HepG2 (cell line): ENCODE measurements around the gene PLCB4. TPM values are rescaled to one million over a fixed set of nuclear protein-coding genes. Genes with fewer than 3 reads are reported as not detected.
A peak's percentile ranks its signal among the peaks of the same experiment; 100 is the strongest.

Experiments
- ATAC-seq: fragments of 200-7000 bp; cut with Tn5 transposase; 3 replicates; pipeline ENCODE4 v1.9.1; 2020; ENCODE audit warnings: mild to moderate bottlenecking, moderate library complexity
- BruUV-seq: library from RNA; stranded (reverse); fragments of 400-500 nt; replicated peaks from 2 replicates; lab custom pipeline; 2021; lab: Mats Ljungman, UMichigan
- CTCF ChIA-PET: fragments of 300-600 bp; formaldehyde crosslinking; extraction: SDS; loops from one replicate; lab custom pipeline; 2021; ENCODE audit warnings: low total read pairs, inconsistent platforms, low intra/inter-chr PET ratio; lab: Yijun Ruan, JAX
- POLR2A ChIA-PET: fragments of 350-600 bp; sonication (Branson Sonifier 250); formaldehyde crosslinking; loops from one replicate; lab custom pipeline; 2020; ENCODE audit warnings: antibody characterized with exemption, inconsistent platforms; lab: Yijun Ruan, JAX
- DNase-seq: peaks from one replicate; pipeline ENCODE4 v3.0.0-alpha.2; 2015; ENCODE audit warnings: low spot score
- FAIRE-seq: peaks from 3 replicates; lab custom pipeline; 2011; peaks lifted over from hg19 to GRCh38; lab: Jason Lieb, UNC
- H2AFZ ChIP-seq: one replicate; pipeline ENCODE4 v1.6.1; 2011; ENCODE audit warnings: low read length, inconsistent platforms
- H3K27ac ChIP-seq: fragments of 300-600 bp; 3 replicates; pipeline ENCODE4 v1.8.0; 2011; ENCODE audit warnings: mixed run types, mild to moderate bottlenecking, mixed read lengths, low read length, inconsistent platforms; ENCODE audit not compliant: insufficient read depth; ENCODE audit errors: extremely low read length
- H3K27me3 ChIP-seq, 2 experiments: fragments of 200-600 bp in 1 of 2; 2 replicates in 1 of 2; 3 replicates in 1 of 2; pipeline versions ENCODE4 v1.6.0 to v1.8.0; 2011; ENCODE audit warnings: low read length in 2 of 2, mild to moderate bottlenecking in 2 of 2, moderate library complexity in 2 of 2, inconsistent platforms in 1 of 2; ENCODE audit not compliant: insufficient read depth in 2 of 2, control insufficient read depth in 1 of 2
- H3K36me3 ChIP-seq, 2 experiments: fragments of 200-600 bp in 1 of 2; replicated peaks in 1 of 2; 2 replicates in 1 of 2; 3 replicates in 1 of 2; pipeline versions ENCODE4 v1.5.1 to v1.8.0; 2011; ENCODE audit warnings: low read length in 2 of 2, inconsistent platforms in 1 of 2; ENCODE audit not compliant: insufficient read depth in 2 of 2, control insufficient read depth in 1 of 2
- H3K4me1 ChIP-seq: 2 replicates; pipeline ENCODE4 v1.5.1; 2012; ENCODE audit warnings: low read length, inconsistent platforms; ENCODE audit not compliant: insufficient read depth
- H3K4me2 ChIP-seq: 2 replicates; pipeline ENCODE4 v1.6.0; 2011; ENCODE audit warnings: low read depth, low read length, inconsistent platforms
- H3K4me3 ChIP-seq, 3 experiments: fragments of 200-600 bp in 1 of 3; sonication (generic), shearing (Covaris generic) in 1 of 3; replicated peaks in 1 of 3; 2 replicates each; pipeline ENCODE4 v1.5.1; 2011 to 2016; ENCODE audit warnings: low read length in 3 of 3, inconsistent platforms in 2 of 3, low read depth in 2 of 3, mild to moderate bottlenecking in 2 of 3, control low read depth in 1 of 3, mixed read lengths in 1 of 3; ENCODE audit not compliant: insufficient read depth in 1 of 3
- H3K79me2 ChIP-seq: one replicate; pipeline ENCODE4 v1.6.1; 2011; ENCODE audit warnings: low read length, inconsistent platforms; ENCODE audit not compliant: insufficient read depth
- H3K9ac ChIP-seq: 2 replicates; pipeline ENCODE4 v1.6.0; 2011; ENCODE audit warnings: mild to moderate bottlenecking, low read depth, low read length, inconsistent platforms; ENCODE audit not compliant: insufficient read depth
- H3K9me3 ChIP-seq: 2 replicates; pipeline ENCODE4 v1.5.1; 2012; ENCODE audit warnings: mild to moderate bottlenecking, low read length
- H4K20me1 ChIP-seq: 2 replicates; pipeline ENCODE4 v1.6.0; 2011; ENCODE audit warnings: inconsistent platforms, mild to moderate bottlenecking, low read length, moderate library complexity; ENCODE audit not compliant: insufficient read depth
- CENPT ChIP-seq: sonication (generic); formaldehyde crosslinking; IDR thresholded peaks from 2 replicates; pipeline ENCODE4 v1.8.0; 2022; ENCODE audit warnings: low read depth, mild to moderate bottlenecking, moderate library complexity, missing genetic modification reagents
- CREB1 ChIP-seq, 2 experiments: fragments of 450-650 bp in 1 of 2; IDR thresholded peaks; 2 replicates each; pipeline ENCODE4 v1.6.1; 2016 to 2017; ENCODE audit warnings: control low read depth in 1 of 2, mild to moderate bottlenecking in 1 of 2, missing compliant biosample characterization in 1 of 2, missing genetic modification characterization in 1 of 2
- ESRRA ChIP-seq: sonication (generic); formaldehyde crosslinking; IDR thresholded peaks from 2 replicates; pipeline ENCODE4 v1.5.1; 2020; ENCODE audit warnings: mild to moderate bottlenecking, low read depth, missing genetic modification reagents
- KLF6 ChIP-seq: IDR thresholded peaks from 2 replicates; pipeline ENCODE4 v1.8.0; 2016; ENCODE audit warnings: missing biosample characterization, missing genetic modification reagents
- ZMYM2 ChIP-seq: sonication (generic); formaldehyde crosslinking; IDR thresholded peaks from 2 replicates; pipeline ENCODE4 v1.8.0; 2022; ENCODE audit warnings: mild to moderate bottlenecking, missing genetic modification reagents
- ZMYM3 ChIP-seq: sonication (generic); formaldehyde crosslinking; IDR thresholded peaks from 2 replicates; pipeline ENCODE4 v1.5.1; 2020; ENCODE audit warnings: mild to moderate bottlenecking, missing genetic modification reagents
- ZNF136 ChIP-seq: sonication (generic); formaldehyde crosslinking; IDR thresholded peaks from 2 replicates; pipeline ENCODE4 v1.8.1; 2022; ENCODE audit warnings: low read depth, mild to moderate bottlenecking, moderate library complexity, missing genetic modification reagents
- ZNF331 ChIP-seq: sonication (generic); formaldehyde crosslinking; IDR thresholded peaks from 2 replicates; pipeline ENCODE4 v1.4.0; 2020; ENCODE audit warnings: missing genetic modification reagents
- ZNF598 ChIP-seq: sonication (generic); formaldehyde crosslinking; IDR thresholded peaks from 2 replicates; pipeline ENCODE4 v1.5.1; 2020; ENCODE audit warnings: mild to moderate bottlenecking, missing genetic modification reagents, borderline replicate concordance
- ZSCAN9 ChIP-seq: IDR thresholded peaks from 2 replicates; pipeline ENCODE4 v1.6.1; 2016; ENCODE audit warnings: borderline replicate concordance
- WGBS: methylation state at CpG from one replicate; pipeline ENCODE4 v1.1.6; 2017; ENCODE audit warnings: low lambda C conversion rate; 5-methylcytosine and 5-hydroxymethylcytosine counted together
- in situ Hi-C: cut with HindIII; loops from 2 replicates; pipeline ENCODE4 v1.10.0; 2017; ENCODE audit warnings: low pct_unique_long_range_greater_than_20kb; ENCODE audit not compliant: extremely low pct_ligation_motif_present
- intact Hi-C: fragments of 100-400 bp; cut with micrococcal nuclease; formaldehyde crosslinking; loops from one replicate; pipeline ENCODE4 v1.10.0; 2022; ENCODE audit not compliant: unreplicated experiment
- polyA plus RNA-seq, 8 experiments: library from polyadenylated mRNA; depleted of rRNA in 3 of 8; stranded (reverse) in 7 of 8; unstranded in 1 of 8; fragments of >200 nt; fragmentation: Illumina TruSeq in 4 of 8; extraction: Trizol in 4 of 8; gene quantifications; 2 replicates each; pipeline versions ENCODE4 v1.2.1 to v1.2.3, GENCODE V29; 2011 to 2016; ENCODE audit warnings: low read depth in 4 of 8, missing spikeins in 1 of 8, mixed read lengths in 1 of 8; ENCODE audit not compliant: insufficient read depth in 1 of 8
- total RNA-seq, 5 experiments: library from RNA; depleted of rRNA; stranded (reverse); fragments of >200 nt; fragmentation: Illumina TruSeq; extraction: Trizol; gene quantifications; 2 replicates each; pipeline ENCODE4 v1.2.3, GENCODE V29; 2016; ENCODE audit warnings: low read depth in 1 of 5
- TF ChIP-seq, protein P1 (sequence below): sonication (generic); formaldehyde crosslinking; IDR thresholded peaks from 2 replicates; pipeline ENCODE4 v1.8.0; 2022; ENCODE audit warnings: mild to moderate bottlenecking, missing genetic modification reagents, borderline replicate concordance
- TF ChIP-seq, protein P2 (sequence below): sonication (generic); formaldehyde crosslinking; IDR thresholded peaks from 2 replicates; pipeline ENCODE4 v1.5.0; 2020; ENCODE audit warnings: missing genetic modification reagents

The PLCB4 gene
- total and polyA plus RNA-seq, 2 of the 13 experiments (the other 11 are each of a cell fraction or from before 2014, with no cell fraction given) = 0.01 TPM; not detected in 1

DNA sequence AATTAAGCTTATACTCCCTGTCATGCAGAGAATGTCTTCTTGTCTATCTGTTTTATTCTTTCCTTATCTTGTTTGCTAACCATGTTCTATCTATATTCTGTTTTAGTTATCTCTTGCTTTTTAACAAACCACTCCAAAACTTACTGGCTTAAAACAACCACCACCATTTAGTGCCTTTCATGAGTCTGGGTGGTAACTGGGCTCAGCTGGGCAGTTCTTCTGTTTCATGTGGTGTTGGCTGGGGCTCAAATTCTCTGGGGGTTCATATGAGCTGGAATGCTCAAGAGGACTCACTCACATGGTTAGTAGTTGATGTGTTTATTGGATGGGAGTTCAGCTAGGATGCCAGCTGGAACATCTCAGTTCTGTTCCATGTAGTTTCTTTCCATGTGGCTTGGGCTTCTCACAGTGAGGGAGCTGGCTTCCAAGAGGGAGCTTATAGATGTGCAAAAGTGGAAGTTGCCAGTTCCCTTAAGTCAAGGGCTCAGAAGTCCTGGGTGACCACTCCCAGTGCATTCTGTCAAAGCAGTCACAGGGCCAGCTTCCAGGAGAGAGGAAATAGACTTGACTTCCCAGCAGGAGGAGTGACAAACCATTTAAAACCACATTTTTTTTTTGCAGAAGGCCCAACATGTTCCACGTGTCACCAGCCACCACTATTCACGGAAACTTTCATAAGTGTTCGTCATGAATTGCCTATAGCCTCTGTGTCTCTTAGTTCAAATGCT is 70.4 kb downstream of the PLCB4 start:
- Histone ChIP-seq H3K27ac (no peak overlapping the region), H4K20me1 (no peaks in the 10 kb centered on the region), H2AFZ (no peak overlapping the region), H3K4me1 (no peaks in the 10 kb centered on the region), H3K4me3 (no peak overlapping the region), H3K9me3 (no peaks in the 10 kb centered on the region), H3K79me2 (no peaks in the 10 kb centered on the region), H3K36me3 (no peaks in the 10 kb centered on the region), H3K4me2 (no peak overlapping the region), H3K9ac (no peak overlapping the region), H3K27me3 (no peaks in the 10 kb centered on the region)
- FAIRE-seq (no peak), ATAC-seq (no peak), DNase-seq (no peak)
- no TSS peak for BruUV-seq
- ChIA-PET CTCF (no interaction called here), POLR2A (no interaction called here)
- intact Hi-C loops = no loop called here
- TF ChIP-seq ZMYM3 (CRISPR knock-in tag) = no peak
- no peak for TF ChIP-seq ZSCAN9 (CRISPR knock-in tag)
- no peak for TF ChIP-seq CENPT
- TF ChIP-seq ZMYM2 = no peak
- TF ChIP-seq ESRRA = no peak
- TF ChIP-seq ZNF331 (CRISPR knock-in tag) = peak; percentile 84
- no peak for TF ChIP-seq ZNF598 (CRISPR knock-in tag)
- TF ChIP-seq ZNF136 (CRISPR knock-in tag) = no peak
- TF ChIP-seq, protein P1, sequence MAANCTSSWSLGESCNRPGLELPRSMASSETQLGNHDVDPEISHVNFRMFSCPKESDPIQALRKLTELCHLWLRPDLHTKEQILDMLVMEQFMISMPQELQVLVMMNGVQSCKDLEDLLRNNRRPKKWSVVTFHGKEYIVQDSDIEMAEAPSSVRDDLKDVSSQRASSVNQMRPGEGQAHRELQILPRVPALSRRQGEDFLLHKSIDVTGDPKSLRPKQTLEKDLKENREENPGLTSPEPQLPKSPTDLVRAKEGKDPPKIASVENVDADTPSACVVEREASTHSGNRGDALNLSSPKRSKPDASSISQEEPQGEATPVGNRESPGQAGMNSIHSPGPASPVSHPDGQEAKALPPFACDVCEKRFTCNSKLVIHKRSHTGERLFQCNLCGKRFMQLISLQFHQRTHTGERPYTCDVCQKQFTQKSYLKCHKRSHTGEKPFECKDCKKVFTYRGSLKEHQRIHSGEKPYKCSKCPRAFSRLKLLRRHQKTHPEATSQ (CRISPR knock-in tag) = no peak
- TF ChIP-seq, protein P2, sequence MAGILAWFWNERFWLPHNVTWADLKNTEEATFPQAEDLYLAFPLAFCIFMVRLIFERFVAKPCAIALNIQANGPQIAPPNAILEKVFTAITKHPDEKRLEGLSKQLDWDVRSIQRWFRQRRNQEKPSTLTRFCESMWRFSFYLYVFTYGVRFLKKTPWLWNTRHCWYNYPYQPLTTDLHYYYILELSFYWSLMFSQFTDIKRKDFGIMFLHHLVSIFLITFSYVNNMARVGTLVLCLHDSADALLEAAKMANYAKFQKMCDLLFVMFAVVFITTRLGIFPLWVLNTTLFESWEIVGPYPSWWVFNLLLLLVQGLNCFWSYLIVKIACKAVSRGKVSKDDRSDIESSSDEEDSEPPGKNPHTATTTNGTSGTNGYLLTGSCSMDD = no peak
- 0 out of 2 replicates have a peak, but pooled peaks have one; percentile 30 for TF ChIP-seq CREB1 (IDR thresholded peaks at IDR 0.05)
- TF ChIP-seq CREB1 (CRISPR knock-in tag; IDR thresholded peaks at IDR 0.05) = no peak
- no peak for TF ChIP-seq KLF6
- in situ Hi-C loops = no loop called here
- 0% methylated on average over 3 of the region's 3 CpGs for WGBS
